Activated CD4-positive, alpha-beta T cell treated with anti-CD3 and anti-CD28 coated beads for 24 hours (primary cell): ENCODE measurements around the gene HSPB8.
"Not testable (repeated sequence)": the region's sequence is repeated elsewhere in the genome, so short reads cannot be mapped to it uniquely, and the experiment has no call there.

ENCODE experiments used
- DNase-seq, 2 donors: peaks; one replicate each; pipeline ENCODE4 v3.0.0-alpha.2; 2020; ENCODE audit warnings: low read depth in 2 of 2

The HSPB8 gene

GRCh38 chr12:119206348-119207062 lies 27.8 kb downstream of the HSPB8 start:
- DNase-seq, result no peak

GRCh38 chr12:119207063-119207560 lies 28.4 kb downstream of the HSPB8 start:
- DNase-seq, result no peak

- DNase-seq, result no peak
Measured at GRCh38 chr12:119208626-119209061, 29.9 kb downstream of the HSPB8 start.

DNA sequence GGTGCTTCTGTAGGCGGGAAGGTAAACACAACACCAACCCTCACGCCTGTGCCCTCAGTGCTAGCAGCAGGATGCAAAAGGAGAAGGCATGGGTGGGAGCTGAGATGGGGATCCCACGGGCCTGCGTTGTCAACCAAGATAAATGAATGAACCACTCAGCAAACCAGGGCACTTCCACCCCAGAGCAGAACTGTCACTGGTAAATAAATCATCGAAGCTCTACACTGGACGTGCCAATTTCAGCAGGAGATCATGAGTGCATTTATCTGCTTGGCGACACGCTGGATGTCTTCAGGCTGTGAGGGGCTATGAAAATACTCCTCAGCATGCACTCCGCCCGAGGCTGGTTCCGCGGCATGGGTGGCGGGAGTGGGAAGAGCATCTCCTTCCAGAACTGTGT lies 33.2 kb downstream of the HSPB8 start:
- DNase-seq, result no peak

- no peak for DNase-seq
Measured at GRCh38 chr12:119216084-119216483, 37.4 kb downstream of the HSPB8 start.

DNA sequence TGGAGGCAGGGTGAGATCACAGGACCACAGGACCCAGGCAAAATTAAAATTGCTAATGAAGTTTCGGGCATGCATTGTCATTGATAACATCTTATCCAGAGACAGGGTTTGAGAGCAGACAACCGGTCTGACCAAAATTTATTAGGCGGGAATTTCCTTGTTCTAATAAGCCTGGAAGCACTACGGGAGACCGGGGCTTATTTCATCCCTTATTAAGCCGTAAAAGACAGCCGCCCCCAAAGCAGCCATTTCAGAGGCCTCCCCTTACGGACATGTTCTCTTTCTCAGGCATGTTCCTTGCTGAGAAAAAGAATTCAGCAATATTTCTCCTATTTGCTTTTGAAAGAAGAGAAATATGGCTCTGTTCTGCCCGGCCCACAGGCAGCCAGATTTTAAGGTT lies 40.1 kb downstream of the HSPB8 start:
- not testable (repeated sequence) for DNase-seq

- no peak for DNase-seq
Measured at GRCh38 chr12:119222222-119222951, 43.7 kb downstream of the HSPB8 start.

DNA sequence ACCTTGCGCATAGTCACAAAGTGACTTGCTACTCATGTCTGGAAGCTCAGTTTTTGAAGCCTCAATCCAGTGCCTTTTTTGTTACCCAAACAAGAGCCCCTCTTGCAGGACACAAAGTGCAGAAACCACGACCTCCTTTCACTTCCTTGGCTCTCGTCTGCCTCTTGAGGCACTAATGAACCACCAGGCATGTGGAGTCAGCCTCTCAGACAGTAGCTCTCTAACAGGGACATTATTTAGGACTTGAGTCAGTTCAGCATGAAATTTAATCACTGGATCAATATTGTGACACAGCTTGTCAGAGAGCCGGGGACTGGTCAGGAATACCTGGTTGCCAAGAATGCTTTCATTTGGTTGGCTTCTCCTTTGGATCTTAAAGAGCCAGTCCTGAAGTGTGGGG lies 46.7 kb downstream of the HSPB8 start:
- DNase-seq, result no peak

GRCh38 chr12:119227292-119227691 lies 48.6 kb downstream of the HSPB8 start:
- no peak for DNase-seq

DNA sequence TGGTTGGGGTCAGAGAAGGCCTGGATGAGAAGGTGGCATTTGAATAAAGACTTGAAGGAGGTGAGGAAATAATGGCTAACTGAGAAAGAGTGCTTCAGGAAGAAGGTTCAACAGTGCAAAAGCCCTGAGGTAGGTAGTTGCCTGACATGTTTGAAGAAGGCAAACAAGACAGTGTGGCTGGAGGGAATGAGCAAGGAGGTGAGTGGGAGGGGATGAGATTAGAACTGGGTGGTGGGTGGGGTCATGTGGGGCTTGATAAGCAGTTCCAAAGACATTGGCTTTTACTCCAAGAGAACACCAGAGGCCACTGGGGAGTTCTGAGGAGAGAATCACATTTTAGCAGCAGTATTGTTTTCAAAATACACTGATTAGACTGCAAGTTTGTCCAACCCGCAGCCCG lies 50.5 kb downstream of the HSPB8 start:
- DNase-seq, result no peak

- DNase-seq, result no peak
Measured at GRCh38 chr12:119229837-119230236, 51.1 kb downstream of the HSPB8 start.

DNA sequence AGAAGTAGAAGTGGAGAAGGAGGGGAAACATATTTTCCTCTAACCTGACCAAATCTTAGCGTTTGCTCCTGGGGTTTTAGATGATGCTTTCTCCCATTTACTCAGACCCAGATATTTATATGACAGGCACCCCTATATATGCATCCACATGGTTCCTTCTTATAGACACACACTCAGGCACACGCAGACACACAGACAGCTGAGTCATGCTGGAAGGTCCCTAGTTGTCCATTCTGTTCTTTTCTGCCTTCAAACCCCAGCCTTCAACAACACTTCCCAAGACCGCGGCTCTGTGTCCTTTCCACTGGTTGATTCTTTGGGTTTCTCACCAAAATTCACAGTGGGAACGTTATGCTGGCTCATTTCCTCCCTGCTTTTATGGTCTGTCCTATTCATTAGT lies 52.1 kb downstream of the HSPB8 start:
- DNase-seq, result no peak

DNA sequence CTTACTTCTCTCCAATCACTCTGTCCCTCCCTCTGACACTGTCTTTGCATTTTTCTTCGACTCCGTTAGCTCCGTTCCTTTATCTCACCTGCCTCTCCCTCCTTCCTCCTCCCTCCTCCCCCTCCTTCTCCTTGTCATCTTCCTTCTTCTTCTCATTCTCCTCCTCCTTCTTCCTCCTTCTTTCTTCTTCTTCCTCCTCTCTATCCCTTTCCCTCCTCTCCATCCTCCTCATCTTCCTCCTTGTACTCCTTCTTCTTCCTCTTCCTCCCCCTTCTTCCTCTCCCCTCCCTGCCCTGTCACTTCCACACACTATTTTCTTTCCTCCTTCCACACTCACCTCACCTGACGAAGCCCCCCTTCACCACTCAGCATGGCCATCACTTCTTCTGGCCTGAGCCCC lies 53.0 kb downstream of the HSPB8 start:
- no peak for DNase-seq

GRCh38 chr12:119235197-119235751 lies 56.5 kb downstream of the HSPB8 start:
- no peak for DNase-seq

DNA sequence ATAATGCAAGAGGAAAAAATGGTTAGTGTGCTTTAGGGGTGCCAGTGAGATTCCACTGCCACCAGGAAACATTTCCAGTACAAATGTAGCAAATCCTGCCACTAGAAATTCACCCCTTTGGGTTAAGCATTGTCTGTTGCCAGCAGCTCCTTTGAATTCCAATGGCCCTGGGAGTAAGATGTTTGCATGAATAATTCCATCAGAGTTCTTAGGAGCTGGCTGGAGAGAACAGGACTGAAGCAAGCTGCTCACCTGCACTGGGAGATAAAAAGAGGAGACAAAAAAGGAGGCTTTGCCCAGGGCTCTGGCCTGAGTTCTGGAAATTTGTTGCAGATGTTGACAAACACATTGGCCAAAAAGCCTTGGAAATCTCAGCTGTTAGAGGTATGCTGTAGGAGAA lies 57.6 kb downstream of the HSPB8 start:
- no peak for DNase-seq

DNA sequence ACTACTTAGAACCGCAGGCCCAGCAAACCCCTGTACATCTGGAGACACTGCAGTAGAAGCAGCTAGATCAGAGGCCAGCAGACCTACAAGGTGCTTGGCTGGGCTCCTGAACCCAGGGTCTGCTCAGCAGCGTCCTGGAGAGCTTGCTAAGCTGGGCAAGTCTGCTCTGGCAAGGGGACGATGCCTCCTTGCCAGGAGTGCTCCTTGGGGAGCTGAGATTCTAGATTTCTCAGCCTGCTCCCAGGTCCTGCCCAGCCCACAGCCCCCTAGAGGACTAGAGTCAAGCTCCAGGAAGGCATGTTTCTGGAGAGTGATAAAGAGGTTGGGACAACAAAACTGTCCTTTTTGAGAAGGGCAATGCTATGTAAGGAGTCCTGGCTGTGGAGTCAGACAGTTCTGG lies 60.3 kb downstream of the HSPB8 start:
- DNase-seq, result no peak

GRCh38 chr12:119241049-119241448 lies 62.3 kb downstream of the HSPB8 start:
- DNase-seq, result no peak

- no peak for DNase-seq
Measured at GRCh38 chr12:119241580-119242169, 62.9 kb downstream of the HSPB8 start.
